ENCODE results near the gene CGRRF1. TPM values are rescaled to one million over a fixed set of nuclear protein-coding genes. Genes with fewer than 3 reads are reported as not detected.

The CGRRF1 gene
- total and polyA plus RNA-seq, 9 of the 15 experiments (the other 6 are each of a cell fraction or from before 2014, with no cell fraction given) = 2.8 to 15.8 (median 4.6) TPM

GRCh38 chr14:54488318-54488645, 21.4 kb upstream of the CGRRF1 start (continued):
- TF ChIP-seq PRDM10 (IDR thresholded peaks at IDR 0.05; ENCODE audit: partially characterized antibody) (peak; percentile 46), SREBF2 (CRISPR knock-in tag; IDR thresholded peaks at IDR 0.05) (no peak)

- peak within 1 kb of the TSS; percentile 98 for H2AFZ ChIP-seq (ENCODE audit: low read depth, low read length)
- H3K9me3 ChIP-seq (replicated peaks; ENCODE audit: control insufficient read depth, insufficient read depth, low read depth, low read length) = no peaks in the 10 kb centered on the region
- H4K20me1 ChIP-seq (replicated peaks; ENCODE audit: control insufficient read depth, insufficient read depth, low read length) = no peaks in the 10 kb centered on the region
- FAIRE-seq (no peak), DNase-seq (ENCODE audit: extremely low read depth in 1 of 4, low spot score in 3 of 4) (peak; percentile 73 to 85 (median 78)), ATAC-seq (peak; percentile 94)
- CTCF ChIA-PET (ENCODE audit: low intra/inter-chr PET ratio) = no interaction called here
- H3K27me3 ChIP-seq (ENCODE audit: control insufficient read depth in 2 of 2, insufficient read depth in 2 of 2, low read length in 2 of 2) = no peaks in the 10 kb centered on the region
- peak within 1 kb of the TSS; percentile 89 for H3K4me2 ChIP-seq (ENCODE audit: insufficient read depth, low read length)
- 2% methylated on average over 12 of the region's 51 CpGs for WGBS (ENCODE audit: insufficient coverage, low coverage, missing lambda C conversion rate)
- H3K36me3 ChIP-seq (ENCODE audit: control insufficient read depth, insufficient read depth, low read length) = peaks cover 1% of the 10 kb centered on the region; the same call in 1 of the 3 replicates
- peak within 1 kb of the TSS; percentile 81 to 94 for H3K9ac ChIP-seq (ENCODE audit: insufficient read depth in 1 of 2, low read depth in 2 of 2, low read length in 2 of 2)
- H3K4me1 ChIP-seq (replicated peaks in 1 of 2; ENCODE audit: control insufficient read depth in 2 of 2, insufficient read depth in 2 of 2, low read length in 2 of 2) = peaks cover 9 to 20% of the 10 kb centered on the region in 2 experiments
- intact Hi-C loops (cut with micrococcal nuclease) = loop anchor here (2.0 kb wide), 1 partner anchor 48 kb away; the partner anchor contains the start of gene CNIH1
- H3K27ac ChIP-seq (ENCODE audit: extremely low read depth, low read depth, low read length) = peak within 1 kb of the TSS; percentile 82
- POLR2A ChIA-PET = interaction anchor here (2.1 kb wide), 1 partner anchor 47 kb away, joined by 6 read pairs; no protein-coding TSS in a partner anchor
- peak within 1 kb of the TSS; percentile 88 for H3K4me3 ChIP-seq
- no TSS peak for BruUV-seq (replicated peaks)
- in situ Hi-C loops (cut with MboI) = no loop called here
- peaks cover 34% of the 10 kb centered on the region for H3K79me2 ChIP-seq (ENCODE audit: control insufficient read depth, insufficient read depth, low read length)
- H3K9me1 ChIP-seq (ENCODE audit: control insufficient read depth, insufficient read depth, low read length) = no peaks in the 10 kb centered on the region
- TF ChIP-seq RBM14 (IDR thresholded peaks at IDR 0.05; ENCODE audit: borderline replicate concordance, insufficient read depth, low read depth, low read length) = no peak
- TF ChIP-seq SFPQ (IDR thresholded peaks at IDR 0.05; ENCODE audit: low read depth, low read length) = no peak
- peak; percentile 27 for TF ChIP-seq HNRNPLL (IDR thresholded peaks at IDR 0.05; ENCODE audit: low read depth, low read length, poor library complexity, severe bottlenecking)
- peak; percentile 3 for TF ChIP-seq ZFP36 (IDR thresholded peaks at IDR 0.05; ENCODE audit: low read depth, low read length, partially characterized antibody)
- TF ChIP-seq MAX (CRISPR knock-in tag; IDR thresholded peaks at IDR 0.05) = no peak
- TF ChIP-seq SOX6 (IDR thresholded peaks at IDR 0.05) = no peak
- TF ChIP-seq PPARD (CRISPR knock-in tag; IDR thresholded peaks at IDR 0.05) = no peak
- TF ChIP-seq ZNF384 (IDR thresholded peaks at IDR 0.05; ENCODE audit: low read depth, low read length) = peak; percentile 100
- no peak for TF ChIP-seq EHMT2 (IDR thresholded peaks at IDR 0.05)
- peak; percentile 56 for TF ChIP-seq HCFC1 (IDR thresholded peaks at IDR 0.05; ENCODE audit: low read depth, low read length)
- no peak for TF ChIP-seq IRF1 (CRISPR knock-in tag; IDR thresholded peaks at IDR 0.05; ENCODE audit: borderline replicate concordance)
These were observed 20.9 kb upstream of the CGRRF1 start, which contains the start of gene GMFB for GRCh38 chr14:54488646-54489317. TSS of gene GMFB (minus strand) at chr14:54488980. CDS start at chr14:54488927, 53 bp downstream.

Data from K562 (cell line).